Activated naive CD8-positive, alpha-beta T cell treated with anti-CD3 and anti-CD28 coated beads for 36 hours (primary cell): ENCODE data around the gene CCDC68. TPM values are rescaled to one million over a fixed set of nuclear protein-coding genes. Genes with fewer than 3 reads are reported as not detected.
"Not testable (repeated sequence)": the region's sequence is repeated elsewhere in the genome, so short reads cannot be mapped to it uniquely, and the experiment has no call there.

ENCODE experiments used
- DNase-seq: peaks from one replicate; pipeline ENCODE4 v3.0.0; 2021
- H3K27ac Mint-ChIP-seq: one replicate; pipeline ENCODE4 v1.8.0; 2022; ENCODE audit warnings: mild to moderate bottlenecking, moderate library complexity, mixed read lengths
- H3K27me3 Mint-ChIP-seq: one replicate; pipeline ENCODE4 v1.8.0; 2022; ENCODE audit warnings: mild to moderate bottlenecking, mixed read lengths
- H3K36me3 Mint-ChIP-seq: one replicate; pipeline ENCODE4 v1.8.0; 2021; ENCODE audit warnings: mild to moderate bottlenecking, mixed read lengths
- H3K4me1 Mint-ChIP-seq: one replicate; pipeline ENCODE4 v1.8.0; 2021; ENCODE audit warnings: mixed read lengths
- H3K4me3 Mint-ChIP-seq: one replicate; pipeline ENCODE4 v1.8.0; 2022; ENCODE audit warnings: mild to moderate bottlenecking, moderate library complexity, mixed read lengths
- H3K9me3 Mint-ChIP-seq: one replicate; pipeline ENCODE4 v1.8.0; 2022; ENCODE audit warnings: mixed read lengths
- total RNA-seq, 2 experiments: library from RNA; stranded (reverse); gene quantifications; one replicate each; pipeline ENCODE4 v1.2.3, GENCODE V29; 2021

Gene CCDC68
- total RNA-seq, 2 experiments from 2014 or later = not detected

DNA sequence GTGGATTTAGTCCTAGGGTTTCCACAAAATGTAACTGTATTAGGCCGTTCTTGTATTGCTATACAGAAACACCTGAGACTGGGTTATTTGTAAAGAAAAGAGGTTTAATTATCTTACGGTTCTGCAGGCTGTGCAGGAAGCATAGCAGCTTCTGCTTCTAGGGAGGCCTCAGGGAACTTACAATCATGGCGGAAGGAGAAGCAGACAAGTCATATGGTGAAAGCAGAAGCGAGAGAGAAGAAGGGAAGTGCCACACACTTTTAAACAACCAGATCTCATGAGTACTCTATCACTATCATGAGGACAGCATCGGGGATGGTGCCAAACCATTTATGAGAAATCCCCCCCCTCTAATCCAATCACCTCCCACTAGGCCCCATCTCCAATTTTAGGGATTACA, 9.5 kb upstream of the CCDC68 start:
- Mint-ChIP-seq H3K27me3 (peaks cover 3% of the 10 kb centered on the region), H3K4me3 (no peak overlapping the region), H3K36me3 (no peaks in the 10 kb centered on the region), H3K9me3 (no peaks in the 10 kb centered on the region), H3K27ac (no peak overlapping the region), H3K4me1 (no peaks in the 10 kb centered on the region)
- DNase-seq = no peak

DNA sequence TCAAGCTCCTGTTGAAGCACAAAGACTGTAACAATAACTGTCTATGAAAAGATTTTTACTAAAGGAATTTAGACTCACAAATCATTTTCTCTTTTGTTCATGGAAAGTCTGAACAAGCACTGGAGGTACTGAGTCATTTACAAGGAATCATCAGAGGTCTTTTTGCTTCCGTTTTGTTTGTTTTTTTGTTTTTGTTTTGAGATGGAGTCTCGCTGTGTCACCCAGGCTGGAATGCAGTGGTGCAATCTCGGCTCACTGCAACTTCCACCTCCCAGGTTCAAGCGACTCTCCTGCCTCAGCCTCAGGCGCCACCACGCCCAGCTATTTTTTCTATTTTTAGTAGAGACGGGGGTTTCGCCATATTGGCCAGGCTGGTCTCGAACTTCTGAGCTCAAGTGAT, 9.0 kb upstream of the CCDC68 start:
- not testable (repeated sequence) for H3K27ac Mint-ChIP-seq, H3K4me3 Mint-ChIP-seq, DNase-seq, H3K36me3 Mint-ChIP-seq, H3K9me3 Mint-ChIP-seq, H3K27me3 Mint-ChIP-seq, H3K4me1 Mint-ChIP-seq

DNA sequence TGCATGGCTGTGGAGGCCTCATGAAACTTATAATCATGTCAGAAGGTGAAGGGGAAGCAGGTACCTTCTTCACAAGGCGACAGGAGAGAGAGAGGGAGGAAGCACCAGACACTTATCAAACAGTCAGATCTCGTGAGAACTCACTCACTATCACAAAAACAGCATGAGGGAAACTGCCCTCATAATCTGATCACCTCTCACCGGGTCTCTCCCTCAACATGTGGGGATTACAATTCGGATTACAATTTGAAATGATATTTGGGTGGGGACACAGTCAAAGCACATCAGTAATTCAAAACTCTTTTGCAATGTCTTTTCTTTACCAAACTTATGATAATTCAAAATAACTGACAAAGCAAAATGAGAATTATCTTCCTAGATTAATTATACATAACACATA, 8.5 kb upstream of the CCDC68 start:
- H3K27ac Mint-ChIP-seq = no peak overlapping the region
- H3K4me3 Mint-ChIP-seq = no peak overlapping the region
- no peak for DNase-seq
- peaks cover 7% of the 10 kb centered on the region for H3K27me3 Mint-ChIP-seq
- no peaks in the 10 kb centered on the region for H3K9me3 Mint-ChIP-seq
- H3K4me1 Mint-ChIP-seq = no peaks in the 10 kb centered on the region
- no peaks in the 10 kb centered on the region for H3K36me3 Mint-ChIP-seq

DNA sequence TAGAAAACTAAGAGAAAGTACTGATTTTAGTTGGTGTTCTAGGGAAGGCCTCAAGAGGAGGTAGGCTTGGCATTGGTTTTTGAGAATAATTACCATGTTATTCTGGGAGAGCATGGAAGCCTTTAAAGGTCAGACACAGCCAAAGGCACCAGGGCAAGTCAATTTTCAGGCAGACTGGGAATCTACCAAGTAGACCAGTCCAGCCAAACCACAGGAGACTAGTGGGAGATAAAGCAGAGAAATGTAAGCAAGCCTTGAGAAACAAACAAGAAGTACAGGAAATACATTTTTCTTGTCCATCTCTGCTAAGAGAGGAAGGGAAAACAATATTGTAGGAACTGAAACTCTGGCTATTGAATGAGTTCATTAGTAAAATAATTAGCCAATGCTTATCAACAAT, 5.5 kb upstream of the CCDC68 start:
- Mint-ChIP-seq H3K27me3 (peaks cover 26% of the 10 kb centered on the region), H3K27ac (no peak overlapping the region), H3K36me3 (no peaks in the 10 kb centered on the region), H3K4me3 (no peak overlapping the region), H3K9me3 (no peaks in the 10 kb centered on the region), H3K4me1 (no peaks in the 10 kb centered on the region)
- DNase-seq = no peak

DNA sequence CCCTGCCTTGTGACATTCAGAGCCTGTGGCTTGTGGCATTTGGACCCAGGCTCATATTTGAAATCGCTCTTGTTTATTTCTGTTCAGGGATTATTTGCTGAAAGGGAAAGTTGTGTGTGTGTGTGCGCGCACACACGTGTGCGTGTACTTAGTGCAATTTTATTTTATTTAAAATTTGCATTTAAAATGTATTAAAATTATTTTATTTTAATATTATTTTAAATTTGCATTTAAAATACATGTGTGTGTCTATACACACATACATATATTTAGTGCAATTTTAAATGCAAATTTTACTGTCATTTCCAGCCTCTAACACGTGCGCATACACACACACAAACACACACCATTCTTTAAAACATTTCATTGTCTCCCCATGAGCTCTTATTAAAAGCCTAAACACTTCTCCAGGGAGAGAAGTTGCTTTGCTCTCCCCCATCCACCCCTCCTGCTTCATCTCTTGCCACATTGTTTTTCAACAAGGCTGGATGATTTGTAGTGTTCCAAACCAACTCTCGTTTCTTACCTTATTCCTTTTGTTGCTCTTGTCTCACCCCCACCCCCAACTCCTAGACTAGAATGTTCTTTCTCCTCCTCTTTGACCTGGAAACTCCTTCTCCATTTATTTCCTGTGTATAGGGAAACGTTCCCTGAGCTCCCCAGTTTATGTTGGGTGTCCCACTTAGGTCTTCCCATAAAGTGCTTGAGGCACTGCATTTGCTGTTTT, 3.8 kb upstream of the CCDC68 start:
- no peaks in the 10 kb centered on the region for H3K9me3 Mint-ChIP-seq
- H3K27ac Mint-ChIP-seq = no peak overlapping the region
- H3K4me1 Mint-ChIP-seq = no peaks in the 10 kb centered on the region
- peaks cover 36% of the 10 kb centered on the region for H3K27me3 Mint-ChIP-seq
- no peak overlapping the region for H3K4me3 Mint-ChIP-seq
- DNase-seq = no peak
- H3K36me3 Mint-ChIP-seq = no peaks in the 10 kb centered on the region

DNA sequence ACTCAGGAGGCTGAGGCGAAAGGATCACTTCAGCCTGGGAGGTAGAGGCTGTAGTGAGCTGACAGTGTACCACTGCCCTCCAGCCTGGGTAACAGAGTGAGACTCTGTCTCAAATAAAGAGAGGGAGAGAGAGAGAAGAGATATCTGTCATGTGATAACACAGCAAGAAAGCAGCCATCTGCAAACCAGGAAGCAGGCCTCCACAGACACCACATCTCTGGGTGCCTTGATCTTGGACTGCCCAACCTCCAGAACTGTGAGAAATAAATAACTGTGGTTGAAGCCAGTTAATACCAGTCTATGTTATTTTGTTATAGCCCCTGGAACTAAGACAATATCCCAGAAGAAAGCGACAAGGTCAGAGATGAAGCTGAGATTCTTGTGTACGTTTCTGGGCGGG, 2.6 kb upstream of the CCDC68 start:
- Mint-ChIP-seq H3K9me3 (no peaks in the 10 kb centered on the region), H3K36me3 (no peaks in the 10 kb centered on the region), H3K27ac (no peak overlapping the region), H3K27me3 (peaks cover 45% of the 10 kb centered on the region), H3K4me1 (no peaks in the 10 kb centered on the region), H3K4me3 (no peak overlapping the region)
- DNase-seq = no peak

DNA sequence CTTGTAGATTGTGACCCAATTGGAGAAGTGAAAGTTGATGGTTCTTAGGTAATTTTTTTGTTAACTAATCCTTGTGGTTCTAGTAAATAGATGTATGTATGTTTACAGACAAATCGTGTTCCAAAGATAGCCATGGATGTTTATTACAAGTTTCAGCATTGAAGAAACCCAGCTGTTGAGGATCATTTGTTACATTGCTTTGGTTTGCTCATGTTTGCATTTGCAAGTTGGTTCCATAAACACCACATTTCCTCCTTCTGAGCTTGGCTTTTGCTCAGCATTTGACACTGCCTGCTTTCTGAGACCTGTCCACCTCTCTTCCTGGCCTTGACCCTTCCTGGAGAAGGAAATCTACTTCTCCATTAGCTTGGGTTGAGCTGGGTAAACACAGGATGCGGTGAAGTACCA, 1.8 kb upstream of the CCDC68 start:
- Mint-ChIP-seq H3K9me3 (no peaks in the 10 kb centered on the region), H3K4me1 (no peaks in the 10 kb centered on the region), H3K4me3 (no peak overlapping the region), H3K36me3 (no peaks in the 10 kb centered on the region), H3K27me3 (peaks cover 52% of the 10 kb centered on the region), H3K27ac (no peak overlapping the region)
- DNase-seq = no peak

DNA sequence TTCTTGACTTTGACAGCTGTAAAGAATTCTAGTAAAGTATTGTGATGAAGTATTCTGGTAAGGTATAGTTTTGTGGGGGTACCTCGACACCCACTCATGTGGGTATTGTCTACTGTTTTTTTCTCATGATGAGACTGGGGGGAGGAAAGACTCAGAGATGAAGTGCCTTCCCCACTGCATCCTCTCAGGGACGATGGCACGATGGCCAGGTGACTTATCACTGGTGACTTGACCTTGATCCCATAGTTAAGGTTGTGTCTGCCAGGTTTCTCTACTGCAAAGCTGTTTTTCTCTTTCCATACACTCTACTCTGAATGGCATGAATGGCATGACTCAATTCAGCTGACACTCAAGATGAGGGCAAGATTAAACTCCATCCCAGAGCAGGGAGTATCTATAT, 936 bp upstream of the CCDC68 start:
- Mint-ChIP-seq H3K27me3 (peaks cover 52% of the 10 kb centered on the region), H3K4me1 (no peaks in the 10 kb centered on the region), H3K27ac (no peak overlapping the region), H3K4me3 (no peak overlapping the region), H3K36me3 (no peaks in the 10 kb centered on the region), H3K9me3 (no peaks in the 10 kb centered on the region)
- DNase-seq = no peak

DNA sequence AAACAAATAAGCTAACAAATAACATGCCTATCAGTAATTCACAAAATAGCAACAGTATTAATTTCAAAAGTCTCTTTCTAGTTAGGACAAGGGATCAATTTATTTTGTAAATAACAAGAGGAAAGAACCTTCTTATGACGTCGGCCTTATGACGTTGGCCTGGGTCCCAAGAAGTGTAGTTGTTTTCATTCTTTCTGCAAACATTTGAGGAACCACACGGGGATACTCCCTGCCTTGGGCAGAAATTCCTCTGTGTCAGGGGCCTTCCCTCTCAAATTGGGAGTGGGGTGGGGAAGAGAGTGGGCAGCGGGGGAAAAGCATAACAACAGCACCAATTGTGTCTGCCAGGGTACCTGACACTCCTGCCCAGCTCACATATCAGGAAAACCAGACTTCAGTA, 1.3 kb downstream of the CCDC68 start:
- no peaks in the 10 kb centered on the region for H3K4me1 Mint-ChIP-seq
- H3K4me3 Mint-ChIP-seq = no peak overlapping the region
- no peak for DNase-seq
- H3K27ac Mint-ChIP-seq = no peak overlapping the region
- H3K36me3 Mint-ChIP-seq = no peaks in the 10 kb centered on the region
- no peaks in the 10 kb centered on the region for H3K9me3 Mint-ChIP-seq
- peaks cover 44% of the 10 kb centered on the region for H3K27me3 Mint-ChIP-seq

DNA sequence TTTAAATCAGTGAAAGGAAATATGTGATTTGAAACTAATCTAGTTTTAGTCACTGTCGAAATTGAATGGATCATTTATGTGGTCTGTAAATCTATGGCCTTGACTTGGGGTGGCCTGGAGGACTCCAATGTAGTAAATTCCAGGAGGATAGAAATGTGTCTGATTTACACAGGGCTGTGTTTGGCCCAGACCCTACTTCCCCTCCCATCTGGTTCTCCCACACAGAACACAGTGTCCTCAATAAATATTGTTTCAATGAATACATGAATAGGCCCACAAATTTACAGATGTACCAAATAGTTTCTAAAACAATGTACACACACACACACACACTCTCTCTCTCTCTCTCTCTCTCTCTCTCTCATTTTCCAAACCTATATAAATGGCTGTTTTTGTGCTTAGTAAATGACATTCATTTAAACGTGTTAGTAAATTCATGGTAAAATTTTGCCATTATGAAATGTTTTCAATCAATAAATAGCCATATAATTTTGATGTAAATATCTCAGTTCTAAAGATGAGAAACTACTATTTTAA, 1.9 kb downstream of the CCDC68 start:
- peaks cover 44% of the 10 kb centered on the region for H3K27me3 Mint-ChIP-seq
- H3K9me3 Mint-ChIP-seq = no peaks in the 10 kb centered on the region
- H3K4me1 Mint-ChIP-seq = no peaks in the 10 kb centered on the region
- H3K36me3 Mint-ChIP-seq = no peaks in the 10 kb centered on the region
- H3K27ac Mint-ChIP-seq = no peak overlapping the region
- no peak overlapping the region for H3K4me3 Mint-ChIP-seq
- DNase-seq = no peak

DNA sequence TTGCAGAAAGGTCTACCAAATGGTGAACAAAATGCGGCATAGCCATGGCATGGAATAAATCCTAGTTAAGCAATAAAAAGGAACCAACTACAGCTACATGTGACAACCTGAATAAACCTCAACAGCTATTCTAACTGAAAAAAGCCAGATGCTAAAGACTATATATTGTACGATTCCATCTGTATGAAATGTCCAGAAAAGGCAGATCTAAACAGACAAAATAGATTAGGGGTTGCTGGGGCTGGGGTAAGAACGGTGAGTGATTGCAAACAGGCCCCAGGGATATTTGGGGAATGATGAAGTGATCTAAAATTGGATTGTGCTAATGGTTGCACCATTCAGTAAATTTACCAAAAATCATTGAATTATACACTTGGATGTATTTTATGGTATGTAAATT, 2.8 kb downstream of the CCDC68 start:
- DNase-seq = no peak
- no peak overlapping the region for H3K27ac Mint-ChIP-seq

DNA sequence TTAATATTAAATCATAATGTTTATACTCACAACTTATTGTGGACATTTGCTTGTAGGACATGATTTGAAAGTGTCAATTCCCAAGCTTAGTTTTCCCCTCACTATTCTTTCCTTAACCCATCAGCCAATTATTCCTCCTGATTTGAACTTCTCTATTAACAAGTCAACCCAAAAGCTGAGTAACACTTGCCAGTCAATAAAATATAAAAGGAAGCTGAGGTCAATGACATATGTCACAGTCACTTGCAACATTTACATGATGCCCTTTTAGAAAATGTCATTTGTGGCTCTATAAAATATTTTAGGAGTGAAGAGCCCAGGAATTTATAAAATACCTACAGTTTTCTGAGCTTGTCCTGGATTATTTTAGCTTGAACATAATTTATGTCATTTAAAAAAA, 7.2 kb downstream of the CCDC68 start:
- DNase-seq = no peak
- Mint-ChIP-seq H3K27ac (no peak overlapping the region), H3K4me3 (no peak overlapping the region), H3K9me3 (no peaks in the 10 kb centered on the region), H3K27me3 (peaks cover 10% of the 10 kb centered on the region), H3K36me3 (no peaks in the 10 kb centered on the region), H3K4me1 (no peaks in the 10 kb centered on the region)

More for the DNA sequence above, 2.8 kb downstream of the CCDC68 start:
- Mint-ChIP-seq H3K9me3 (no peaks in the 10 kb centered on the region), H3K4me3 (no peak overlapping the region), H3K36me3 (no peaks in the 10 kb centered on the region), H3K4me1 (no peaks in the 10 kb centered on the region), H3K27me3 (peaks cover 37% of the 10 kb centered on the region)

DNA sequence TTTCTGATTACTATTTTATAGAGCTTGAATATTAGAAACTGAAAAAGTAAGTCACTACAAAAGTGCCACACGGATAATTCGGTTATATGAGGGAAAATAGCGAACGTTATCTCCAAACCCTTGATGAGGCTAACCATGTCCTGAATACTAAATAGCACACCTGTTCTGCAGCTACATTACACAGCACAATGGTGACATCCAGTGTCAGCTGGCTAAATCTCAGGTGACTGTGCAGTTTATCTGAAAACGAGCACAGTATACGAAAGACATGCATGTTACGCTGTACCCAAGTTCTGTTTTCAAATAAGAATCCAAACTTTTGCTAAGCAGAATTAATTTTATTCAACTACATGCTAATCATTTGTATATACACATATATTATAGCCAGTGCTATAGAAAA, 9.0 kb downstream of the CCDC68 start:
- Mint-ChIP-seq H3K36me3 (no peaks in the 10 kb centered on the region), H3K27me3 (peaks cover 4% of the 10 kb centered on the region), H3K9me3 (no peaks in the 10 kb centered on the region), H3K4me1 (peaks cover 16% of the 10 kb centered on the region), H3K27ac (no peak overlapping the region), H3K4me3 (no peak overlapping the region)
- DNase-seq = no peak

DNA sequence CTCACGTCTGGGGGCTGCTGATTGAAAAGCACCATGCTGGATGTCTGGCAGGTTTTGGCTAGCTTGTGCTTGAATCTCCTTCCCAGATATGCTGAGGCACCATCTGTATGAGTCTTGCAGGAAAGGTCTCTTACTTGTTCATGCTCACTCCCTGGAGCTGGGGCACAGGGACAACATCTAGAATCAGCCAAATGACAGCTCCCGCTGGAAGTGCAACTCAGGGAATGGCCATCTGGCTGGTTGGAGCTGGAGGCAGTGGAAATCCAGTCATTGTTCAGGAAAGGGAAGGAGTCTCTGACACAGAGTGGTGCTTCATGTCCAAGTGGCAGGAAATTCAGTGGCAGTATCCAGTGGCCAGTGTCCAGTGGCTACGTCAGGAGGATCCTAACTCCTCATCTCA, 9.7 kb downstream of the CCDC68 start:
- Mint-ChIP-seq H3K4me1 (peaks cover 16% of the 10 kb centered on the region), H3K36me3 (no peaks in the 10 kb centered on the region), H3K4me3 (no peak overlapping the region), H3K27me3 (peaks cover 4% of the 10 kb centered on the region), H3K27ac (no peak overlapping the region), H3K9me3 (no peaks in the 10 kb centered on the region)
- DNase-seq = no peak

DNA sequence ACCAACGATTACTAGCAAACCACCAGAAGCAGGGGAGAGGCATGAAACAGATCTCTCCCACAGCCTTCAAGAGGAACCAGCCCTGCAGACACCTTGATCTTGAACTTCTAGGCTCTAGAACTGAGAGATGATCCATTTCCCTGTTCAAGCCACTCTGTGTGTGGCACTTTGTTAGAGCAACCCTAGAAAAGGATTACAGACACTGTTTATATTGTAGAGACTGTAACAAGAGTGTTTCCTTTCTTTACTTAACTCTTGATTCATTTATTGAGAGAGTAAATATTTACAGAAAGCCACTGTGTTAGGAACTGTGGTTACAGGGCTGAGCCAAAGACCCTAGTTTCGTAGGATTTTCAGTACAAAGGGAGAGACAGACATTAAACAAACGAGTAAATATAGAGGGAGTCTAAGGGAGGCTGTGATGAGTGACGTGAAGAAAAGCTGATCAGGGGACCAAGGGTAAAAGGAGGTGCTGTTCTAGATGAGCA, 10.9 kb downstream of the CCDC68 start:
- Mint-ChIP-seq H3K9me3 (no peaks in the 10 kb centered on the region), H3K27me3 (peaks cover 4% of the 10 kb centered on the region), H3K27ac (no peak overlapping the region), H3K4me3 (no peak overlapping the region), H3K36me3 (no peaks in the 10 kb centered on the region), H3K4me1 (peaks cover 16% of the 10 kb centered on the region)
- DNase-seq = no peak

DNA sequence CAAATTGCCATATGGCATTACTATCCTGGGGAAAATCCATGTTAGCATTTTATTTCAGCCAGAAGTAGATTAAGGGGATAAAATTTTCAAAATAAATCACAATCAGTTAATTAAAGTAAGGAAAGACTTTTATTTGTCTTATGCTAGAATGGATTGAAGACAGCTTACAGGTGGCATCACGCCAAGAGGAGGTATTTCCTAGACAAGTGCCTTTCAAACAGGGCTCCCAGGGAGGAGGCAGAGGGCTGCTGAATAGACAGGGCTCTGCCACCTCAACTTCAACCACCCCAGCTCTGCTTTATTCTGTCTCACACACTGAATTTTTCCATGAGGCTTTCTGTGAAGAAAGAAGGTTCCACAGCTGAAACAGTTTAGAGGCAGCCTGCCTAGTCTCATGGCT, 12.2 kb downstream of the CCDC68 start:
- Mint-ChIP-seq H3K27ac (no peak overlapping the region), H3K36me3 (no peaks in the 10 kb centered on the region), H3K9me3 (no peaks in the 10 kb centered on the region), H3K4me3 (no peak overlapping the region), H3K27me3 (peaks cover 4% of the 10 kb centered on the region), H3K4me1 (peaks cover 16% of the 10 kb centered on the region)
- no peak for DNase-seq
